GM18909 (cell line): ENCODE data around the gene KCNK16.

ENCODE experiments used
- ATAC-seq: cut with Tn5 transposase; IDR thresholded peaks from one replicate; pipeline ENCODE4 v1.9.1; 2021; ENCODE audit warnings: mild to moderate bottlenecking; ENCODE audit not compliant: unreplicated experiment, poor library complexity

The KCNK16 gene

GRCh38 chr6:39322306-39322850, at the start of gene KCNK16:
Gene KCNK16 (minus strand): TSS chr6:39322702. CDS start chr6:39322540, 162 bp downstream.
- ATAC-seq, result no peak

- no peak for ATAC-seq
Observed at GRCh38 chr6:39370390-39370789, 47.9 kb upstream of the KCNK16 start.

GRCh38 chr6:39369987-39370386, 47.5 kb upstream of the KCNK16 start:
- no peak for ATAC-seq

- no peak for ATAC-seq
Observed at GRCh38 chr6:39367700-39368099, 45.2 kb upstream of the KCNK16 start.

- ATAC-seq, result no peak
Observed at GRCh38 chr6:39366931-39367618, 44.6 kb upstream of the KCNK16 start.

- ATAC-seq, result no peak
Observed at GRCh38 chr6:39365281-39366074, 43.0 kb upstream of the KCNK16 start.

- no peak for ATAC-seq
Observed at GRCh38 chr6:39363280-39363679, 40.8 kb upstream of the KCNK16 start.

GRCh38 chr6:39362487-39362865, 40.0 kb upstream of the KCNK16 start:
- no peak for ATAC-seq

GRCh38 chr6:39361657-39362486, 39.4 kb upstream of the KCNK16 start:
- ATAC-seq, result peak; percentile 61

- ATAC-seq, result no peak
Observed at GRCh38 chr6:39360378-39360777, 37.9 kb upstream of the KCNK16 start.

GRCh38 chr6:39357998-39358686, 35.6 kb upstream of the KCNK16 start:
- ATAC-seq, result no peak

GRCh38 chr6:39353698-39354315, 31.3 kb upstream of the KCNK16 start:
- ATAC-seq, result no peak

- ATAC-seq, result no peak
Observed at GRCh38 chr6:39350723-39351505, 28.4 kb upstream of the KCNK16 start.

GRCh38 chr6:39348740-39349139, 26.2 kb upstream of the KCNK16 start:
- no peak for ATAC-seq

- ATAC-seq, result no peak
Observed at GRCh38 chr6:39347906-39348585, 25.5 kb upstream of the KCNK16 start.

- no peak for ATAC-seq
Observed at GRCh38 chr6:39347206-39347605, 24.7 kb upstream of the KCNK16 start.

GRCh38 chr6:39344821-39345280, 22.3 kb upstream of the KCNK16 start:
- ATAC-seq, result no peak

GRCh38 chr6:39343396-39343870, 20.9 kb upstream of the KCNK16 start:
- peak; percentile 18 for ATAC-seq
